BLaER1 (cell line): Measurements from ENCODE around the gene MSTO1.
"Not testable (repeated sequence)": the region's sequence is repeated elsewhere in the genome, so short reads cannot be mapped to it uniquely, and the experiment has no call there.

ENCODE experiments used
- H3K27ac ChIP-seq: shearing (Covaris generic); formaldehyde crosslinking; 2 replicates; pipeline ENCODE4 v1.8.1; 2022
- H3K27me3 ChIP-seq: shearing (Covaris generic); formaldehyde crosslinking; 2 replicates; pipeline ENCODE4 v1.8.1; 2022
- H3K36me3 ChIP-seq: shearing (Covaris generic); formaldehyde crosslinking; 2 replicates; pipeline ENCODE4 v1.8.1; 2022
- H3K4me1 ChIP-seq: shearing (Covaris generic); formaldehyde crosslinking; 2 replicates; pipeline ENCODE4 v1.8.1; 2022
- H3K4me2 ChIP-seq: shearing (Covaris generic); formaldehyde crosslinking; 2 replicates; pipeline ENCODE4 v1.8.1; 2022
- H3K4me3 ChIP-seq: shearing (Covaris generic); formaldehyde crosslinking; 2 replicates; pipeline ENCODE4 v1.8.1; 2022
- H3K9ac ChIP-seq: shearing (Covaris generic); formaldehyde crosslinking; 2 replicates; pipeline ENCODE4 v1.8.1; 2022
- H3K9me3 ChIP-seq: shearing (Covaris generic); formaldehyde crosslinking; 2 replicates; pipeline ENCODE4 v1.8.1; 2022
- H4K20me1 ChIP-seq: shearing (Covaris generic); formaldehyde crosslinking; 2 replicates; pipeline ENCODE4 v1.8.1; 2022
- Cebpa-rat ChIP-seq: shearing (Covaris generic); IDR thresholded peaks from 2 replicates; pipeline ENCODE4 v1.8.1; 2022

Gene MSTO1

GRCh38 chr1:155648207-155649147 lies 38.5 kb downstream of the MSTO1 start:
- Histone ChIP-seq H3K27ac (no peak overlapping the region), H3K27me3 (no peaks in the 10 kb centered on the region), H3K4me3 (no peak overlapping the region)

GRCh38 chr1:155649676-155650075 lies 39.7 kb downstream of the MSTO1 start:
- Histone ChIP-seq H4K20me1 (no peaks in the 10 kb centered on the region), H3K4me1 (peaks cover 13% of the 10 kb centered on the region), H3K9me3 (peaks cover 11% of the 10 kb centered on the region; the same call in 1 of the 2 replicates), H3K4me2 (no peak overlapping the region), H3K27ac (no peak overlapping the region), H3K4me3 (no peak overlapping the region), H3K27me3 (no peaks in the 10 kb centered on the region), H3K9ac (no peak overlapping the region), H3K36me3 (no peaks in the 10 kb centered on the region)
- TF ChIP-seq Cebpa-rat, result no peak

More at GRCh38 chr1:155648207-155649147, 38.5 kb downstream of the MSTO1 start:
- no peak overlapping the region for H3K9ac ChIP-seq
- no peak for TF ChIP-seq Cebpa-rat
- peaks cover 22% of the 10 kb centered on the region for H3K9me3 ChIP-seq
- H3K4me2 ChIP-seq, result no peak overlapping the region
- no peaks in the 10 kb centered on the region for H4K20me1 ChIP-seq
- peaks cover 13% of the 10 kb centered on the region for H3K4me1 ChIP-seq
- H3K36me3 ChIP-seq, result no peaks in the 10 kb centered on the region

- no peaks in the 10 kb centered on the region for H4K20me1 ChIP-seq
- peaks cover 13% of the 10 kb centered on the region for H3K4me1 ChIP-seq
- no peak overlapping the region for H3K9ac ChIP-seq
- H3K4me2 ChIP-seq, result no peak overlapping the region
- H3K36me3 ChIP-seq, result no peaks in the 10 kb centered on the region
- H3K27ac ChIP-seq, result no peak overlapping the region
- TF ChIP-seq Cebpa-rat, result no peak
- H3K27me3 ChIP-seq, result no peaks in the 10 kb centered on the region
- H3K9me3 ChIP-seq, result peaks cover 11% of the 10 kb centered on the region; the same call in 1 of the 2 replicates
- H3K4me3 ChIP-seq, result no peak overlapping the region
Measured at GRCh38 chr1:155650231-155650757, 40.3 kb downstream of the MSTO1 start.

- Histone ChIP-seq H4K20me1 (no peaks in the 10 kb centered on the region), H3K4me1 (no peaks in the 10 kb centered on the region), H3K4me3 (no peak overlapping the region), H3K4me2 (no peak overlapping the region), H3K36me3 (no peaks in the 10 kb centered on the region), H3K27me3 (no peaks in the 10 kb centered on the region), H3K9ac (no peak overlapping the region), H3K9me3 (peaks cover 11% of the 10 kb centered on the region; the same call in 1 of the 2 replicates), H3K27ac (no peak overlapping the region)
- TF ChIP-seq Cebpa-rat, result no peak
Measured at GRCh38 chr1:155651861-155652661, 42.0 kb downstream of the MSTO1 start.

- no peak overlapping the region for H3K27ac ChIP-seq
- H3K4me3 ChIP-seq, result no peak overlapping the region
- H4K20me1 ChIP-seq, result no peaks in the 10 kb centered on the region
- no peak for TF ChIP-seq Cebpa-rat
- no peaks in the 10 kb centered on the region for H3K27me3 ChIP-seq
- no peak overlapping the region for H3K4me2 ChIP-seq
- H3K4me1 ChIP-seq, result no peaks in the 10 kb centered on the region
- H3K36me3 ChIP-seq, result peaks cover 8% of the 10 kb centered on the region
- H3K9ac ChIP-seq, result no peak overlapping the region
- peaks cover 11% of the 10 kb centered on the region; the same call in 1 of the 2 replicates for H3K9me3 ChIP-seq
Measured at GRCh38 chr1:155652951-155653350, 42.9 kb downstream of the MSTO1 start.

- no peak for TF ChIP-seq Cebpa-rat
- no peak overlapping the region for H3K9ac ChIP-seq
- peaks cover 36% of the 10 kb centered on the region for H4K20me1 ChIP-seq
- H3K27me3 ChIP-seq, result no peaks in the 10 kb centered on the region
- H3K27ac ChIP-seq, result no peak overlapping the region
- H3K4me3 ChIP-seq, result no peak overlapping the region
- H3K9me3 ChIP-seq, result no peaks in the 10 kb centered on the region
- peaks cover 53% of the 10 kb centered on the region for H3K36me3 ChIP-seq
- peaks cover 22% of the 10 kb centered on the region for H3K4me1 ChIP-seq
- no peak overlapping the region for H3K4me2 ChIP-seq
Measured at GRCh38 chr1:155657463-155657862, 47.4 kb downstream of the MSTO1 start.

GRCh38 chr1:155661239-155661638 lies 51.2 kb downstream of the MSTO1 start:
- not testable (repeated sequence) for H3K27me3 ChIP-seq, H3K9ac ChIP-seq, H3K27ac ChIP-seq, H3K4me3 ChIP-seq, H3K9me3 ChIP-seq
- Histone ChIP-seq H4K20me1 (peaks cover 39% of the 10 kb centered on the region), H3K4me2 (peak overlapping the region; percentile 60), H3K36me3 (peaks cover 91% of the 10 kb centered on the region), H3K4me1 (peaks cover 22% of the 10 kb centered on the region)
